ENCODE results near the gene GDPD4.

The GDPD4 gene, protein sequence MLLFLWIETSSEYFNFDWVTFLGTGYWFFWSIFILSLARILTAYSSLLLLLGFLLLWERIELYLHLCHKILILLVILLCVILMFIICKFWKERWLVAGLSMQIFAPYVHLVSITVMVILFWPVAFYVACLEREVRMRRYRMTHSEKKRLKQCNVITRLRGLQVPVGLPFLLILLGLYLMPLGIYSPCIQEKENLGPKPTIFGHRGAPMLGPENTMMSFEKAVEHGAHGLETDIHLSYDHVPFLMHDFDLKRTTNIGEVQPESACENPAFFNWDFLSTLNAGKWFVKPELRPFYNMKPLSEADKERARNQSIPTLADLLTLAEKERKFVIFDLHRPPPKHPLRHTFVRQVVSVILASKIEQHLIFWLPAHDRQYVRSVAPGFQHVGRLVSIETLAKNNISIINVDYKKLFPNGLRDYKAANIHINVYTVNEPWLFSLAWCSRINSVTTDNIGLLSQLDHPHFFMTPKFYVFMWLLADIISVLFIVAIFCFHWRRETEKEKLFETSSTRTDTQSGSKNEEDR

DNA sequence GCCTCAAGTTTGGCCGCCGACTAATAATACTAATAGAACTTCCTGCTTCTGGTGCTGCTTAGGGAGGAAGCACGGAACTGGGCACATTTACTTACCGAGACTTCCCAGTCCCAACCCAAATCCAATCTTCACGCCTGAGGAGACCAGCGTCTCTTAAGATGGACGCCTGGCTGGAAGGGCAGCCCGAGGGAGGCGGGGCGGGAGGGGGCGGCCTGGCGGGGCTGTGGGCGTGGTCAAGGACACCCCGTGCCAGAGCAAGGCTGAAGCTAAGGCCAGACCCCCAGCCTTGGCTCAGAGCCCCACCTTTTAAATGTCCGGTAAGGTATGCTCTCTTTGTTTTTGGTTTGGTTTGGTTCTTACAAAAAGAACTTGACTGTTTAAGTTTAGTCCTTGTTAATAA is at the start of gene GDPD4:
Gene GDPD4 (minus strand): TSS at position 177 of the 400 bp plus-strand sequence. CDS start 16,549 bp downstream, outside the sequence.
- Histone ChIP-seq H3K9ac (ENCODE audit: low read depth, low read length) (no peak within 1 kb of the TSS), H3K36me3 (ENCODE audit: insufficient read depth, low read length) (no peaks in the 10 kb centered on the region), H3K4me1 (ENCODE audit: insufficient read depth, low read length) (no peaks in the 10 kb centered on the region), H3K9me3 (ENCODE audit: control insufficient read depth, insufficient read depth, low read length) (no peaks in the 10 kb centered on the region)

DNA sequence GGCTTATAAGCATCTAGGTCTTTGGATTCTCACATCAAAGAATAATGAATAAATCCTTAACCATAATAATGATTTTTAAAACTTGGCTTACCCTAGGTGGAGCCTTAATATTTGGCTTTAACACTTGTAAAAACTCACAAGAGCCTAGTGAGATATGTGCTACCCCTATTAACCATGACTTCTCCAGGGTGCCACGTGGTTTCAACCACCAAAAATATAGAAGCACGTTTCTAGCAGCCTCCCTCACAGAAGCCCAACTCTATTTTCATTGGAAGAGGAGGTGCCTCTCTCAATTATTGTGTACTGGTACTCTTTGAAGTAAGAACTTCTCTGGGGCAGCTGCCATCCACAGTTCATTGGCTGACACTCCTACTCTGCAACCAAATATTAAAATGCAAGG is 46.5 kb upstream of the GDPD4 start:
- Histone ChIP-seq H3K9me3 (ENCODE audit: control insufficient read depth, insufficient read depth, low read length) (no peaks in the 10 kb centered on the region), H3K36me3 (ENCODE audit: insufficient read depth, low read length) (peaks cover 25% of the 10 kb centered on the region), H3K4me1 (ENCODE audit: insufficient read depth, low read length) (no peaks in the 10 kb centered on the region), H3K9ac (ENCODE audit: low read depth, low read length) (no peak overlapping the region)

DNA sequence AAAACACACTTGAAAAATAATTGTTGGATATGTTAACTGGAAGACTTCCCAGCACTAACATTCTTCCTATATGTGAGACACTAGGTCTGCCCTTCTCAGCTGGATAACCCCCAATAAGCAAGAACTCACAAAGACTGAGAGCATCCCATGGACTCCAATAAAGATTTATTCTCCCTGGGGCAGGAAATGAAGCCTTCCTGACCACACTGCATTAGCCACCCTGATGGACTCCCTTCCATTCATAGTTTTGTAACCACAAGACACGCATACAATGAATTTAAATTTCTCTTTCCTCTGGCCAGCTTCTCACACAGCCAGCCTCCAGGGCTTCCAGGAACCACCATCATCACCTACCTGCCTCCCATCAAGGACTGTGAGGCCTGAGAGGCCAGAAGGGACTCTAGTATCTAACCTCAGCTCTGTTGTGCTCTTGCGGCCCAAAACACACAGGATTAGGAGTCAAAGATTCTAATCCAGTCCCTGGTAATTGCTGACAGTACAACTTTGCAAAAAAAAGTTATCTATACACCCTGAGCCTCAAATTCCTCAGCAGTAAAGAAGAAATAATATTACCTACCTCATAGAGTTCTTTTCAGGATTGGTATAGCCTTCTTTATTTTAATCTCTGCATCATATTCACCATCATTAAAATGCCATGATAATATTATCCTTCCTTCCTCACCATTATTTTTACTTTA is 45.6 kb upstream of the GDPD4 start:
- H3K9me3 ChIP-seq (ENCODE audit: control insufficient read depth, insufficient read depth, low read length), result no peaks in the 10 kb centered on the region
- H3K4me1 ChIP-seq (ENCODE audit: insufficient read depth, low read length), result no peaks in the 10 kb centered on the region
- H3K36me3 ChIP-seq (ENCODE audit: insufficient read depth, low read length), result peaks cover 28% of the 10 kb centered on the region
- no peak overlapping the region for H3K9ac ChIP-seq (ENCODE audit: low read depth, low read length)

DNA sequence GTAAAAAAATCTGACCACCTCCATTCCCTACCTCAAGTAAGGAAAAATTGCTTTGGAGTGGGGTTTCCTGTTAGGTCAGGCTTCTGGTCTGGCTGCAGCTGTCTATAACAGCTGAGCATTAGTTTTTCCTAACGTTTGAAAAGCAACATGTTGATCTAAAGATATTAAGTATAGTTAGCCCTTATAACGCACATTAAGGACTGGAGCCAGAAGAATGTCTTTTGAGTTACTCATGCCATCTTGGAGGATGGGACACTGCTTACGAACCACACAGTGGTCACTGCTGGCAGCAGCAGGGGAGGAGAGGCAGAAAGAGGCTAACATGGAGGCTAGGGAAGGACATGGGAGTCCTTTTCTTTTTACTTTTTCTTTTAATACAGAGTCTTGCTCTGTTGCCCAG is 44.1 kb upstream of the GDPD4 start:
- H3K36me3 ChIP-seq (ENCODE audit: insufficient read depth, low read length), result peaks cover 37% of the 10 kb centered on the region
- H3K9me3 ChIP-seq (ENCODE audit: control insufficient read depth, insufficient read depth, low read length), result no peaks in the 10 kb centered on the region
- no peaks in the 10 kb centered on the region for H3K4me1 ChIP-seq (ENCODE audit: insufficient read depth, low read length)
- H3K9ac ChIP-seq (ENCODE audit: low read depth, low read length), result no peak overlapping the region

DNA sequence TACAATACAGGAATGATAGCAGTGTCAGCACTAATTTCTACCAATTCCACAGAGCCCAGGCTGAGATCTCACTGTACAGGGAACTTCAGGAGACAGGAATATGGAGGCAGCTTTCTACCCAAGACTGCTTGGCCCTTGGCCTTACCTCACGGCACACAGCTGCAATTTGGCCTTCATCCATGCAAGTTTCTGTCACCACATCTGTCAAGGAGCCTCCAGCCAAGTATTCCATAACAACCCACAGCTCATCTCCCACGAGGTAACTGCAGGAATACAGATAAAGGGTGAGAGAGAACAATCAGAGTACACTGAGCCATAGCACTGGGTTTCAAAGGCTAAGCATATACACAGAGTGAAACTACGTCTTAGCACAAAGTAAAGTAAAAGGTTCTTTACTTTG is 39.0 kb upstream of the GDPD4 start:
- Histone ChIP-seq H3K4me1 (ENCODE audit: insufficient read depth, low read length) (no peaks in the 10 kb centered on the region), H3K36me3 (ENCODE audit: insufficient read depth, low read length) (peaks cover 43% of the 10 kb centered on the region), H3K9ac (ENCODE audit: low read depth, low read length) (no peak overlapping the region), H3K9me3 (ENCODE audit: control insufficient read depth, insufficient read depth, low read length) (no peaks in the 10 kb centered on the region)

DNA sequence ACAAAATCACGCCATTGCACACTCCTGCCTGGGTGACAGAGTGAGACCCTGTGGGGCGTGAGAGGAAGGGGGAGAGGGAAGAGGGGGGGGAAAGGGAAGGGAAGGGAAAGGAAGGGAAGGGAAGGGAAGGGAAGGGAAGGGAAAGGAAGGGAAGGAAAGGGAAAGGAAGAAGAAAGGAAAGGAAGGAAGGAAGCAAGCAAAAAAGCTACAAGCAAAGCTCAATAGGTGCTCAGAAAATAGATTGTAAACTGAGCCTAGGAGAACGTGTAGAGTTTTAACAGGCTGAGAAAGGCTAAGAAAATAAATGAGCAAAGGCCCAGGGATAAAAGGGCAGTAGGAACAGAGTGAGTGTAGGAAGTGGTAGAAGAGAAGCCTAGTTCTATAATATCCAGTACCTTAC is 30.8 kb upstream of the GDPD4 start:
- Histone ChIP-seq H3K9me3 (ENCODE audit: control insufficient read depth, insufficient read depth, low read length) (peaks cover 7% of the 10 kb centered on the region), H3K9ac (ENCODE audit: low read depth, low read length) (no peak overlapping the region), H3K36me3 (ENCODE audit: insufficient read depth, low read length) (peaks cover 37% of the 10 kb centered on the region), H3K4me1 (ENCODE audit: insufficient read depth, low read length) (no peaks in the 10 kb centered on the region)

DNA sequence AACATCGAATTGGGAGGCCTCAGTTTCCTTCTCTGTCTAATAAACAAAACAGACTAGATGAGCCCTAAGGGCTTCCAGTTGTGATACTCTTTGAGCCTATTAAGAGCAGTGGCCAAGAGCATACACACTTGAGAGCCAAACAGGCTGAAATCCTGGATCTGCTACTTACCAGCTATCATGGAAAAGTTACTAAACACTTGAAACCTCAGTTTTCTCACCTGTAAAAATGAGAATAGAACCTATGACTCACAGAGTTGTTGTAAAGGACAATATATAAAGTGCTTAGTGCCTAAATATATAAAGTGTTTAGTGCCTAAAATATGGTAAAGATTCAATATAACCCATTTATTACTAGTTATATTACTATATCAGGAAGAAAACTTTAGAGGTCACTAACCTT is 23.7 kb upstream of the GDPD4 start:
- Histone ChIP-seq H3K36me3 (ENCODE audit: insufficient read depth, low read length) (peaks cover 28% of the 10 kb centered on the region), H3K9ac (ENCODE audit: low read depth, low read length) (no peak overlapping the region), H3K4me1 (ENCODE audit: insufficient read depth, low read length) (no peaks in the 10 kb centered on the region), H3K9me3 (ENCODE audit: control insufficient read depth, insufficient read depth, low read length) (no peaks in the 10 kb centered on the region)

DNA sequence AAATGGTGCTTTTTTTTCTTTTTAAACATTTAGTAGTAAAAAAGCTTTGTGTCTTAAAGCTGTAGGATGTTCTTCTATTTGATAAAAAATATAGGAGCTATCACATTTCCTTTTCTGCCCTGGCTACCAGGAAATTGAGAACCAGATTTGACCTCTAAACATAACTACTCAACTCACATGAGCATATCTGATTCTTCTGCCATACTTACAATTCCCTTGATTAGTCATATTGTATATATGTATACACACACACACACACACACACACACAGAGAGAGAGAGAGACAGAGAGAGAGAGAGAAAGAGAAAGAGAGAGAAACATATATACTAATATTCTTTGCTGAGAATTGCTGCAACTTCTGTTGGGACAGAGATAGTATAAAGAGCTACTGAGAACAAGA is 23.0 kb upstream of the GDPD4 start:
- H3K9ac ChIP-seq (ENCODE audit: low read depth, low read length), result no peak overlapping the region
- no peaks in the 10 kb centered on the region for H3K9me3 ChIP-seq (ENCODE audit: control insufficient read depth, insufficient read depth, low read length)
- peaks cover 28% of the 10 kb centered on the region for H3K36me3 ChIP-seq (ENCODE audit: insufficient read depth, low read length)
- no peaks in the 10 kb centered on the region for H3K4me1 ChIP-seq (ENCODE audit: insufficient read depth, low read length)

DNA sequence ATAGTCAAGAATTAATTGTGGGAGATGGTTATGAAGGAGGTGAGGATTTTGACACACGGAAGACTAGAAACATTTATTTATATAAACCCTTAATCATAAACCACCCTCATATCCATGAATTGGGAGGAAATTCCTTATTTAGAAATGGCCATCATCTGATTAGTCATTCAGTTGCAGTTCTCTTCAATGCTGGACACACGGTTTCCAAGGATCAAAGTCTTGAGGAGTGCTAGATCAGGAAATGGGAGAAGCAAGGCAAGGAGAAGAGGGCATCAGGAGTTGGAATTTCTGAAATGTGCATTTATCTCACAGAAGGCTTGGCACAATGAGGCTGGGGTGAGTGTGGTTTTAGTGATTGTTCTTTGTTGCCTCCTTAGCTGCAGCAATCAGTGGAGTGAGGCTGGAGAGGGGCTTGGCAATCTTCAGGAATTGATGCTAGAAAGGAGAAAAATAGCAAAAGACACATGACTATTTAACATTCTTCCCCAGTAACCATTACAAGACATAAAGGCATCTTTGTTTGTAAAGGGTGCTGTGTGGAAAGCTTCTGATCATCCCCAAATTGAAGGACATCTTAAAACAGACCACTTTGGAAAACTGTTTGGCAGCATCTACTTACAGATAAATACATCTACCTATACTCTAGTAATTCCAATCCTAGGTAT is 21.6 kb upstream of the GDPD4 start:
- Histone ChIP-seq H3K9ac (ENCODE audit: low read depth, low read length) (no peak overlapping the region), H3K4me1 (ENCODE audit: insufficient read depth, low read length) (no peaks in the 10 kb centered on the region), H3K36me3 (ENCODE audit: insufficient read depth, low read length) (peaks cover 28% of the 10 kb centered on the region), H3K9me3 (ENCODE audit: control insufficient read depth, insufficient read depth, low read length) (no peaks in the 10 kb centered on the region)

DNA sequence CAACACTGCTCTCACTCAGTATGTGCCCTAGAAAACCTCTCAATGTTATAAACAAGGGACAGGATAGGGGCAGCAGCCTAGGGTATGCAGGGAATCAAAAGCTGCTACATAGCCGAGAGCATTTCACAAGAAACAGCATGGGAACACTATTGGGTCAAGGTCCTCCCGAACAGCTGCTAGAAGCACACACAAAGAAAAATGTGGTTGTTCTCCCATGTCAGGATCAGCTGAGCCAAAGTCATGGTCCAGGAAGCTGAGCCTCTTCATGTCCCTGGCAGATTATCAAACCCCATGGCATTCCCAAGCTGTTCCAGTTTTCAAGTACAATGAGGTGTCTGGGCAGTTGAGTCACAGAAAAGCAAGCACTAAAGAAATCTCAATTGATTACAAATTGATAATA is 21.0 kb upstream of the GDPD4 start:
- H3K36me3 ChIP-seq (ENCODE audit: insufficient read depth, low read length), result peaks cover 28% of the 10 kb centered on the region
- no peaks in the 10 kb centered on the region for H3K9me3 ChIP-seq (ENCODE audit: control insufficient read depth, insufficient read depth, low read length)
- no peaks in the 10 kb centered on the region for H3K4me1 ChIP-seq (ENCODE audit: insufficient read depth, low read length)
- no peak overlapping the region for H3K9ac ChIP-seq (ENCODE audit: low read depth, low read length)

DNA sequence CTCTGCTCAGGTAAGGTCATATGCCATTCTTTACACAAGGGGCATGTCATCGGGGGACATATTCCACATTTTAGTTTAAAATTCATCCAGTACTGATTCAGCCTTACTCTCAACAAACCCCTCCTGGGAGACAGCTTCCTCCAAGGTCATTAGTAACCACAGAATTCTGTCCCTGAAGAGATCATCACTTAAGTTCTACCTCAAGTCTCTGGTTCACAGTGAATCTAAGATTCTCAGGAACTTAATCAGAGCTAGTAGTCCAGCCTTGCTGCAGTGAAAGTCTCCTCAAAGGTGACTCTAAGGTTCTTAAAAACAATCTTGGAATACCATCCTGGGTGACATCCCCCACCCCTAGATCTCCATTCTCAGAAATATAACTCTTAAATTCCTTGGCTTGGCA is 18.9 kb upstream of the GDPD4 start:
- H3K9ac ChIP-seq (ENCODE audit: low read depth, low read length), result no peak overlapping the region
- H3K4me1 ChIP-seq (ENCODE audit: insufficient read depth, low read length), result no peaks in the 10 kb centered on the region
- no peaks in the 10 kb centered on the region for H3K9me3 ChIP-seq (ENCODE audit: control insufficient read depth, insufficient read depth, low read length)
- H3K36me3 ChIP-seq (ENCODE audit: insufficient read depth, low read length), result peaks cover 20% of the 10 kb centered on the region; the same call in 1 of the 2 replicates

DNA sequence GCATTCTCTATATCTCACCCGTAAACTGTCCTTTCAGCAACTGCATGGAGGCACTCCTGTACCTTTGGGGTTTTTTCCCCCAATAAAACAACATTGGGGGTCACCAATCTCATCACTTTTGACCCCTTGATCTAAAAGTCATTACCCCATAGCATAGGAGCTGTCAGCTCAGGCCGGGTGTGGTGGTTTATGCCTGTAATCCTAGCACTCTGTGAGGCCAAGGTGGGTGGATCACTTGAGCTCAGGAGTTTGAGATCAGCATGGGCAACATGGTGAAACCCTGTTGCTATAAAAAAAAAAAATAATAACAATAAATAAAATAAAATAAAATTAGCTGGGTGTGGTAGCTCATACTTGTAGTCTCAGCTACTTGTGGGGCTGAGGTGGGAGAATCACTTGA is 17.1 kb upstream of the GDPD4 start:
- Histone ChIP-seq H3K4me1 (ENCODE audit: insufficient read depth, low read length) (no peaks in the 10 kb centered on the region), H3K36me3 (ENCODE audit: insufficient read depth, low read length) (peaks cover 16% of the 10 kb centered on the region; the same call in 1 of the 2 replicates), H3K9ac (ENCODE audit: low read depth, low read length) (no peak overlapping the region), H3K9me3 (ENCODE audit: control insufficient read depth, insufficient read depth, low read length) (no peaks in the 10 kb centered on the region)

DNA sequence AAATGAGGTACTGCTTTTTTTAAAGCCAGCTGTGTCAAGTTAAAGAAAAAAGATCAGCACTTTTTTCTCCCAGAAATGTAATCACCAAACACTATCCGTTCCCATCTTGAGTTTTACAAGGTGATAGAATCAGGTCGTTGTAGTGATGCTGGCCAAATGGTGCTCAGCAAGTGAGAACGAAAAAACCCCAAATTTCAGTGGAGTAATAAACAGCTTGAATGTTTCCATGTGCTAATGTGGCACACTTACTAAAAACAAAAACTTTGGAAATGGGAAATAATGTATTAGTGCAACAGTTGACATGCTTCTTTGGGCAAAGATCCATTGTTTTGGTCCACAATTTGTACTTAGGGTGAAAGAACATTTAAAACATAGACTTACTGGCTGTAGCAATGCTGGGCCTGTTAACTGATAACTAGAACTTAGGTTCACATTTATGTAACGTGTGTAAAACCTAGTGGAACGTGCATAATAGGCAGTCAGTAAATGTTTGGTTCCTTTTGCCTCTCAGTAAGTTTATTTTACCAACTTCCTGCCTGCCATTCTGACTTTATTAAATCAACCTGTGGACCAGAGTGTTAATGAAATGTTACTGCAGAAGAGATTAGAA is 15.4 kb upstream of the GDPD4 start:
- H3K9me3 ChIP-seq (ENCODE audit: control insufficient read depth, insufficient read depth, low read length), result no peaks in the 10 kb centered on the region
- no peaks in the 10 kb centered on the region for H3K4me1 ChIP-seq (ENCODE audit: insufficient read depth, low read length)
- H3K9ac ChIP-seq (ENCODE audit: low read depth, low read length), result no peak overlapping the region
- H3K36me3 ChIP-seq (ENCODE audit: insufficient read depth, low read length), result 0 out of 2 replicates have a peak, but pooled peaks cover under 1% of the 10 kb centered on the region

DNA sequence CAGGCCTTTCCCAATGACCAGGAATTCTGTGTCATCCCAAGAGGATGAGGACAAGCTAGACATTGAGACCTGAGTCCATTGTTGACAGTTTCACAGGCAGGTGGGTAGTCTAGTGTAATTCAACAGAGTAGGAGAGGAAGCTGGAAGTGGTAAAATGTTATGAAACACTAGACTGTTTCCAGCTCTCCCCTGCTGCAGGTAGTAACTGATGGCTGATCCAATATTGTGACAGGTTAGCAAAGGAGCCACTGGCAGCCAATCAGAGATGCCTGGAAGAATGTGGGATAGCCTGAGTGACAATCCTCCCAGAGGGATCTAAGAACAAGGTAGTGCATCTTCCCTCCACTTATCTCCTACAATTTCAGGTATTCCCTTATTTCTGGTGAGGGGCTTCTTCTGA is 10.6 kb upstream of the GDPD4 start:
- Histone ChIP-seq H3K4me1 (ENCODE audit: insufficient read depth, low read length) (no peaks in the 10 kb centered on the region), H3K9me3 (ENCODE audit: control insufficient read depth, insufficient read depth, low read length) (no peaks in the 10 kb centered on the region), H3K9ac (ENCODE audit: low read depth, low read length) (no peak overlapping the region), H3K36me3 (ENCODE audit: insufficient read depth, low read length) (no peaks in the 10 kb centered on the region)
